Mammary epithelial cell (primary cell): ENCODE data around the gene NCAM1.

ENCODE experiments used
- EZH2 ChIP-seq: IDR thresholded peaks from 2 replicates; pipeline ENCODE4 v1.6.1; 2012; ENCODE audit warnings: low read length, inconsistent platforms, borderline replicate concordance
- TF ChIP-seq, protein P1 (sequence below), 2 donors: IDR thresholded peaks in 1 of 2; conservative IDR thresholded peaks in 1 of 2; 2 replicates each; pipeline ENCODE4 v1.5.1; 2011 to 2012; ENCODE audit warnings: inconsistent platforms in 2 of 2, low read length in 2 of 2, mild to moderate bottlenecking in 2 of 2, control low read depth in 1 of 2, low read depth in 1 of 2; ENCODE audit not compliant: insufficient read depth in 1 of 2; ENCODE audit errors: extremely low read depth in 1 of 2

DNA sequence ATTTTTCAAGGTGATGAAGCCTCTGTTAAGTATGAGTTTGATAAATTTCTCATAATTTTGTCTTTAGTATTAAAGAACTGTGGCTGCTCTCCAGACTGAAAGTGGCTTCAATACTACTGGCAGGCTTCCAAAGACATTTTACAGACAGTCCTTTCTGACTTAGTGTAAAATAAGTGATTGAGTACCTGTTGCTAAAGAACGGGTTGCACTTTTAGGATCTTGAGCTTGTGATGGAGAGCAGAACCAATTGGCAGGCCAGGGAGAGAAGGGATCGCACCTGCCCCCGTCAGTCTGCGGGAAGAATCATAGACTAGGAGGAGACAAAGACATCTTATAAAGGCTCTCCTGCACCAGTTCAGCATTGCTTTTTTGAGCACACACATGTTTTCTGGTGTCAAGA is 4.4 kb downstream of the NCAM1 start:
- TF ChIP-seq, protein P1, sequence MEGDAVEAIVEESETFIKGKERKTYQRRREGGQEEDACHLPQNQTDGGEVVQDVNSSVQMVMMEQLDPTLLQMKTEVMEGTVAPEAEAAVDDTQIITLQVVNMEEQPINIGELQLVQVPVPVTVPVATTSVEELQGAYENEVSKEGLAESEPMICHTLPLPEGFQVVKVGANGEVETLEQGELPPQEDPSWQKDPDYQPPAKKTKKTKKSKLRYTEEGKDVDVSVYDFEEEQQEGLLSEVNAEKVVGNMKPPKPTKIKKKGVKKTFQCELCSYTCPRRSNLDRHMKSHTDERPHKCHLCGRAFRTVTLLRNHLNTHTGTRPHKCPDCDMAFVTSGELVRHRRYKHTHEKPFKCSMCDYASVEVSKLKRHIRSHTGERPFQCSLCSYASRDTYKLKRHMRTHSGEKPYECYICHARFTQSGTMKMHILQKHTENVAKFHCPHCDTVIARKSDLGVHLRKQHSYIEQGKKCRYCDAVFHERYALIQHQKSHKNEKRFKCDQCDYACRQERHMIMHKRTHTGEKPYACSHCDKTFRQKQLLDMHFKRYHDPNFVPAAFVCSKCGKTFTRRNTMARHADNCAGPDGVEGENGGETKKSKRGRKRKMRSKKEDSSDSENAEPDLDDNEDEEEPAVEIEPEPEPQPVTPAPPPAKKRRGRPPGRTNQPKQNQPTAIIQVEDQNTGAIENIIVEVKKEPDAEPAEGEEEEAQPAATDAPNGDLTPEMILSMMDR (conservative IDR thresholded peaks at IDR 0.05 in 1 of 2, IDR thresholded peaks at IDR 0.05 in 1 of 2; ENCODE audit: extremely low read depth in 1 of 2, insufficient read depth in 1 of 2, low read depth in 1 of 2, low read length in 2 of 2): no peak
- no peak for TF ChIP-seq EZH2
